Retina (tissue), 1 donor: ENCODE data around the gene ADARB2.
"Not testable (repeated sequence)": the region's sequence is repeated elsewhere in the genome, so short reads cannot be mapped to it uniquely, and the experiment has no call there.

ENCODE experiments used
- DNase-seq: peaks from one replicate; pipeline ENCODE4 v3.0.0-alpha.2; 2016

The ADARB2 gene

DNA sequence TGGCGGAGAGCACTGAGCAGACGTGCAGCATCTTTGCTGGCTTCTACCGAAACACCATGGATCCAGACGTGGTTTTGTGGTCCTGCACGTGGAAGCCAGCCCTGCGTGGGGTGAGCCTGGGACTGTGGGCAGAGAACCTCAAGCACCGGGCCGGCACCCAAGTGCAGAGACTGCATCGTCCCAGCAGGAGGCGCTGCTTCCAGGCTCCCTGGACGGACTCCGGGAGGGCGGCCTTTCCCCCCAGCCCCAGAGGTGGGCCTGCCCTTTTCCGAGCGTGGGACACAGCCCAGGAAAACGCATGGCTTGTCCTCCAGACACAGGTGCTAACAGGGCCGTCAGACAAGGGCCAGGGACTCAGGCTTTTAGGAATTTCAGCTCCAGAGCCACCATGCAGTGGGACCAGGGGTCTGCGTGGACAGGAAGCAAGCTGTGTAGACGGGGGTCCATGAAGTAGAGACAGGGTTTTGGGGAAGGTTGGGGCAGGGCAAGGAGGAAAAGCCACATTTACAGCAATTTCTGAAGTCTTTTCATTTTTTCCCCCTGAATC, 377.2 kb downstream of the ADARB2 start:
- peak; percentile 31 for DNase-seq

DNA sequence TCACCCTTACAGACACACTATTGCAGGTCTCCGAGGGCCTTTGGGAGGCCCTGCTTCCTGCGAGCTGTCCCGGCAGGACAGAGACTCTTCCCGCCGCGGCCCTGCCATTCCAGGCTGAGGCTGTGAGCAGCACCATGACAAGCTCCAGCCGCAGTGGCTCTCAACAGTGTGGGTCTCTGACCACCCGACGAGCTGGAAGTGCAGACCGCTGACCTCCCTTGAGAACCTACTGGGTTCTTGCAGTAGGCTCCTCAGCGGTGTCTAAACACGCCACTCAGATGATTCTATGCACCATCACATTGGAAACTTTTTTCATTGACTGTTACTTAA, 377.7 kb downstream of the ADARB2 start:
- no peak for DNase-seq

DNA sequence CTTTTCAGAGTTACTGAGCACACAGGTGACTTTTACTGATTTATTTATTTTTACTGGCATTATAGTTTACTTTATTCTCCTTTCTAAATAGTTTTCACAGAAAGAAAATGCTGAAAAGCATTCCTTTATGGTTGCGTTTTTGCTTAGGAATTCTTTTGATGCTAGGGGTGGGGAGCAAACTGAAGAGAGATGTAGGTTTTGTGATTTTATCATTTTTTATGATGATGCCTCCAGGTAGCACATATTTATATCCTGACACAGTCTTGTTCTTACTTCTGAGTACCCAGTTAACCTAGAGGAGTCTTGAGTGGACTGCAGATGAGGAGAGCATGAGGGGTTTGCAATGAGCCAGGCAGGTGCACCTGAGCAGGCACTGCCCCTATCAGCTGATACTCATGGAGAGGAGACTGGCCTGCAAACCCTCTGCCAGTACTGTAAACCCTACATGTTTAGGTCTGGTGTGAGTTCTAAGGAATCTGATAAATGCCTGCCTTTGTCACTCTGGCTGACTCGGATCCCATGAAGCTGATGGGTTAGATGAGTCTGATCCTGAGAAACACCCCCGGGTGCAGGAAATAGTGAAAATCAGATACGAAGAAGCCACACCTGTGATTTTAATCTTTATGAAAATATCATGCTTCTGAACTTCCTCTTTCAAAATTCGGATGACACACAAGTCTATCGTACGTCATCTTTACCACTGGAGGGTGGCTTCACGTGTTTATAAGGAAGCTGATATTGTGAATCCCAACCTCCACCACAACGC, 378.3 kb downstream of the ADARB2 start:
- no peak for DNase-seq

DNA sequence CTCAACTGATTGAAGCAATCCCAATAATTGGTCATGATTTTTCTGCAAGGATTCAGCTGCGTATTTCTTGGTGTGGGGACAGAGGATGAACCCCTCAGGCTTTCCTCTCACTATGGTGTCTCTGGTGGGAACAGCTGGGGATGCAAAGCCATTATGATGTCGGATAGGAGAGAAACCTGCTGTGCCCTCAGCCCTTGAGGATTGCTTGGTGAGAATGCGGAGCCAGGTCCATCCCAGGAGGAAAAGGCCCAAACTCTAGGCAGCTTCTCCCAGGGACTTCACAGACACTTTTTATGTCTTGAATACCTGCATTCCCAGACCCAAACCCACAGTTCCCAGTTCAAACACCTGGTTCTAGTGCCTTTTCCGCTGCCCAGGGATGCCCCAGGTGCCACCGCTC, 379.2 kb downstream of the ADARB2 start:
- no peak for DNase-seq

DNA sequence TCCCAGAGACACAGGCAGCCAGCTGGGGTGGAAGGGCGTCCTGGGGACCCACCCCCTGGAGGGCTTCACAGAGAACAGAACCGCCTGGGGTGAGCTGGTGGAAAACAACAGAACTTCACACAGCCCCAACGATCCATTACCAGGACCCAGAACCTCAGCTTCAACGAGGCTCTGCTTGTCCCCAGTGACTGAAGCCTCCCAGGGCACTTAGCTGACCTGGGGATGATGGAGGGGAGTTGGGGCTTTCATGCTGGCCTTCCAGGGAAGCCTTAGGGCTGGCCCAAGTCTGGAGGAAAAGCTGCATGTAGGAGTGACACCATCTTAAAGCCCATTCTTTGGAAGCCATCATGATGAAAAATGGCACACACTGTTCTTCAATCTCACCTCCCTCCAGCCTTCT, 381.0 kb downstream of the ADARB2 start:
- no peak for DNase-seq

DNA sequence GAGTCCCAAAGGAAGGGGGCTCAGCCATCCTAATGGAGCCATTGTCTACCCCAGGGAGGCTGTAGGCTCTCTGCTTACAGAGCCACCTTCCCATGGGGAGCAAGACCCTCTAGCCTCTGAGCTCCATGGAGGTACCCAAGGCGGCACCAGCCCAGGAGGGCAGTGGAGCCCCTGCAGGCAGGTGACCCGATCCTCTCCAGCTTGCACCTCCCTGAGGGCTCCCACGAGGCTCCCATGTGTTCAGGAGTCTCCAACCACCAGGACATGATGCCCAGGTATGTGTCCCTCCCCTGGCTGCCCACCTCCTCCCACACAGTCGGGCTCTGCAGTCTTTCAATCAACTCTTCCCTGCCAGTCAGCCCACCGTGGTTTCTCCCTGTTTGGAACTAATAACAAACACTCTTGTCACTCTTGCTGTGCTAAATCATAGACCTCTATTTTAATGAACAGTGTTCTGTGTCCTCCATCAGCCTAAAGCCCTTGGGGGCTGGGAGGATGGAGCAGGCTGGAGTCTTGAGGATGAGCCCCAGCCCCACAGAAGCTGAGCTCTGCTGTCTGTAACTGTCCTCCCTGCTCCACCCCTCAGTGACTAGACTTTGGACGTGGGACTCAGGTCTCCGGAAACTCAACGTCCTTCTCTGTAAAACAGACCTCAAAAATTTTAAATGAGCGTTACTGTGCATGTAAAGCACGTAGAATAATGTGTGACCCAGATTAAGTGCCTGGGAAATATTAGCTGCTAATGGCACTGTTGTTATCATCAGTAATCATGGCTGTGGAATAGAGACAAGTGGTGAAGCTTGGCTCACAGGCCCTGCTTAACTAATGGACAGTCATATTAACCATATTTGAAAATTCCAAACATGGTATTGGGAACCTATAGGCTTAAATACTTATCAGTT, 382.3 kb downstream of the ADARB2 start:
- DNase-seq = no peak

DNA sequence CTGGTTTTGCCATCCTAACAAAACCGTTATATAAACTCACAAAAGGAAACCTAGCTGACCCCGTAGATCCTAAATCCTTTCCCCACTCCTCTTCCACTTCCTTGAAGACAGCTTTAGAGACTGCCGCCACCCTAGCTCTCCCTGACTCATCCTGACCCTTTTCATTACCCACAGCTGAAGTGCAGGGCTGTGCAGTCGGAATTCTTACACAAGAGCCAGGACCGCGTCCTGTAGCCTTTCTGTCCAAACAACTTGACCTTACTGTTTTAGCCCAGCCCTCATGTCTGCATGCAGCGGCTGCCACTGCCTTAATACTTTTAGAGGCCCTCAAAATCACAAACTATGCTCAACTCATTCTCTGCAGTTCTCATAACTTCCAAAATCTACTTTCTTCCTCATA, 385.0 kb downstream of the ADARB2 start:
- not testable (repeated sequence) for DNase-seq

DNA sequence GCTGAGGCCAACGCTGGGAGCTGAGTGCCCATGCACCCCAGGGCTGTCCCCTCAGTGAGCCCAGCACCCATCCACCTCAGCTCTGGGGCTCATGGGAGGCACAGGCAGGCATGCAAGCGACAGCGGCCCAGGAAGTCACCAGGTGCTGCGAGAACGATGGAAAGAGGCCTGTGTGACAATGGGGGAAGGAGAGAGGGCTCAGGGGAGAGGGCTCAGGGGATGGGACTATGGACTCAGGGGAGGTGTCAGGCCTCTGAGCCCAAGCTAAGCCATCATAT, 388.6 kb downstream of the ADARB2 start:
- no peak for DNase-seq

DNA sequence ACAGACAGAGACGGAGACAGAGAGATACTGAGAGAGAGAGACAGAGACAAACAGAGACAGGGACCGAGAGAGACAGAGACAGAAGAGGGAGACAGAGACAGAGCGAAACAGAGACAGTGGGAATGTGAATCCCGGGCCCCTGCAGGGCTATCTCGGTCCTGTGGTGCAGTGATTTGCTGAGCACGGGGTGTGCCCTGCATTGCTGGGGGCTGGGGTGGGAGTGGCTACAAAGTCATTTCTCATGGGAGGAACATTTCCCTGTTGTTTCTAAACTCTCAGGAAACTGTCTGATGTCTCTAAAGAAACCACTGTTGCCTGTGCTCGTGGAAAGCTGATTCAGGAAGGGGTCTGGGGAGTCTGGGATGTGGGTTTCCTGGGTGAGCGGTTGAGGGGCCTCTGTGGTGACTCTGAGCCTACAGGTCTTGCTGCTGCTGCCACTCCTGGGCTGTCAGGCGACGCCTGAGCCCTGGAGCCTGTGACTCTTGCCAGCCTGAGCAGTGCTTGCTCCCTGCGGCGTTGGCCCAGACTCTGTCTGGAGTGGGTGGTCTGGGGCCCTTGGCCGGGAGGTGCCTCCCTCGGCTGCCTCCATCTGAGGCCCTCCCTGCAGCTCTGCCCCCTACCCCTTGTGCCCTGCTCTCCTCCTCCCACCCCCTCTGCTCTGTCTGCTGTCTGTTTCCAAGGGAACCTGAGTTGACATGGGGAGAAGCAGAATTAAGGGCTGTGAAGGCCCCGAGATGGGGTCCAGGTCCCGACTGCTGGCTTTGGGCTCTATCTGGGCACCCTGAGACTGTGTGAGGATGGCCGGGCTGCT, 389.2 kb downstream of the ADARB2 start:
- no peak for DNase-seq

DNA sequence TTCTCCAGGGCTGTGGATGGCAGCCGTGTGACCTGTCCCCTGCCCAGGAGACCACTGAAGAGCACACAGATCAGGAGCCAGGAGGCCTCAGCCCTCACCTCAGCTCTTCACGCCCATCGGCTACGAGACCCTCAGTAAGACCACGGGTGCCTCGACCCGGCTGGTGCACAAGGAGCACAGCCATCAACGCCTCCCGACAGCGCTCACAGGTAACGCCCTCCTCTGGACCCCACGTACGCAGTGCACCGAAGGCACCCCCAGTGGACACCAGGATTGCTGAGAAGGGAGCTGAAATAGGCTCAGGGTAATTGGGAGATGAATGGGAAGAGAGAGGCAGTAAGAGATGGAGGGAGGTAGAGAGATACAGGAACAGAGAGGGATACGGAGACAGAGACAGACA, 389.8 kb downstream of the ADARB2 start:
- no peak for DNase-seq

DNA sequence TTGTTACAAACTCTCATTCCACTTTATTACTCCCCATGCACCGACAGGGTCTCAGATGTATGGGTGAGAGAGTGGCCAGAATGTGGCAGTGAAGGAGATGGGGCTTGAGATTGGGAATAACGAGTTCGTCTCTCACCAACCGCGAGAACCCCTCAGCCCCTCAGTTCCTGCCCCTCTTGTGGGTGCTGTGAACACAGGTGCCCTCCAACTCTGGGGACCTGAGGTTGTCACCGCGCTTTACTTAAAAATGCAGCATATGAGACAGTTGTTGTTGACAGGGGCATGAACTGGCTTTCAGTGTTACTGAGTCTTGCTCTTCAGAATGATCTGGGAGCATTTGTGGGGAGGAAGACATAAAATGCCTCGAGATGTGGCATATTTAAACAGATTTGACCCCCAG, 391.1 kb downstream of the ADARB2 start:
- DNase-seq = no peak

DNA sequence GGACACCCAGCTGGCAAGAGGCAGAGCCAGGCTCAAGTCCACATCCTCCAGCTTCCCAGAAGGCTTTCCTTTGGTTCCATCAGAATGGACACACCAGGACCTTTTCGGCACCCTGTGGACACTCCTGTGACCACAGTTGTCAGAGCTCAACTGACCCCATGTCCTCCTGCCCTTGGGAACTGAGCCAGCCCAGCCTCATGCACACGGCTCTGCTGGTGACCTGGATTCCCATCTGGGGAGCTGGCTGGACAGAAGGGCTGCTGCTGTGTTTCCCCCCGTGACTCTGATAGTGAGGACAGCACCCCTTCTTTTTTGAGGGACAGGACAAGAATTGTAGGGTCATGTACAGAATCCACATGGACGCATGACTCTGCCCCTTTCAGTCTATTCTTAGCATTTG, 392.0 kb downstream of the ADARB2 start:
- no peak for DNase-seq

DNA sequence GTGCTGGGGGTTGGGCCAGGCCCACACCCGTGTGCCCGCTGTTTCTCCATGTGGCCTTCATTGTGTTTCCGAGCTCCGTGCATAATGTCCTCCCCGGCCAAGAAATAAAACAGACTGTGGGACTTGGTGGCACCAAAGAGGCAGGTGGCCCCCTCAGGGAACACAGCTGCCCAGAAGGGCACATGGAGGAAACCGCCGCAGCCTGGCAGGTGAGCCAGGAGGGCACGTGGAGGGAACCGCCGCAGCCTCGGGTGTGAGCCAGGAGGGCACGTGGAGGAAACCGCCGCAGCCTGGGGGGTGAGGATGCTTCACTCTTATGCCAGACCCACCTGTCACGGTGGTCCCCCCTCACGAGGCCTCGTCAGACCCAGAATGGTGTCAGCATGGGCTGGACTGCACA, 392.5 kb downstream of the ADARB2 start:
- DNase-seq = no peak

DNA sequence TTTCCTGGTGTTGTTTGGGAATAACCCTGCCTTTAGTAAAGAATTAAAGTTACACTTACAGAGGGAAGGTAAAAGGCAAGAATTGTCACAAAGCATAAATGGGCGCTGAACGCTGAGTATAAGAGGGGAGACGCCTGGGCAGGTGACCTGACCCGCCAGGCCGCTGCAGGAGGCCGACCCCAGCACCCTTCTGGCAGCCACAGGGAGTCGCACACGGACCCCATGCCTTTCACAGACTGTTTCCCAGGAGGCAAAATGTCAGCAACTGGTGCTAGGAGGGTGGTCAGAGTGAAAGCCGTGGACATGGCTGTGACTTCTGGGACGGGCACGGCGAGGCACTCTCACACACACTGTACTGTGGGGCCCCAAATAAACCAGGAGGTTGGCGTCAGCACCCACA, 392.9 kb downstream of the ADARB2 start:
- no peak for DNase-seq

DNA sequence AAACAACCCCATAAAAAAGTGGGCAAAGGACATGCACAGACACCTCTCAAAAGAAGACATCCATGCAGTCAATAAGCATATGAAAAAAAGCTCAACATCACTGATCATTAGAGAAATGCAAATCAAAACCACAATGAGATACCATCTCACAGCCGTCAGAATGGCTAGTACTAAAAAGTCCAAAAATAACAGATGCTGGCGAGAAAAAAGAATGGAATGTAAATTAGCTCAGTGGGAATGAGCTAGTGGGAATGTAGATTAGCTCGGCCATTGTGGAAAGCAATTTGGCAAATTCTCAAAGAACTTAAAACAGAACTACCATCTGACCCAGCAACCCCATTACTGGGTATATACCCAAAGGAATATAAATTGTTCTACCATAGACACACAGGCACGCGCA, 394.1 kb downstream of the ADARB2 start:
- DNase-seq = no peak

DNA sequence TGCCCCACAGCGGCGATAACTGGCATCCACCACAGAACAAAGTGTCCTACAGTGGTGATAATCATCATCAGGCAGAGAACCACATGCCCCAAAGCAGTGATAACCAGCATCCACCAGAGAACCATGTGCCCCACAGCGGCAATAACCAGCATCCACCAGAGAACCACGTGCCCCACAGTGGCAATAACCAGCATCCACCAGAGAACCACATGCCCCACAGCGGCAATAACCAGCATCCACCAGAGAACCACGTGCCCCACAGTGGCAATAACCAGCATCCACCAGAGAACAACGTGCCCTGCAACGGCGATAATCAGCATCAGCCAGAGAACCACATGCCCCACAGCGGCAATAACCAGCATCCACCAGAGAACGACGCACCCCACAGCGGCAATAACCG, 396.3 kb downstream of the ADARB2 start:
- not testable (repeated sequence) for DNase-seq

DNA sequence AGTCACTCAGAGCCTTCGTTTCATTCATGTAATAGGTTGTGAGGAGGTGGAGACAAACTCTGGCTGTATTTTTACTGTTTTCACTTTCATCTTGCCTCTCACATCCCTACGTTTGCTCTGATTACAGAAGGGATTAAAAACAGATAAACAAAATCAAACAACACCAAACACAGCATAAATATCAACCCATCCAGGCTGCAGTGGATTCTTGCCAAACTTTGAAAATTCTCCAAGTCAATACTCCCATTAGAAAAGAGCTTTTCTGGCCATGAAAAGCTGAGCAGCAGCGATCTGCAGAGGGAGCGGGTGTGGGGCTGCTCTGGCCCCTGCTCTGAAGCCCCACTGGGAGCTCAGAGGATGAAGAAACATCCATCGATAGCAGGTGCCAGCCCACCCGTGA, 397.9 kb downstream of the ADARB2 start:
- DNase-seq = no peak

DNA sequence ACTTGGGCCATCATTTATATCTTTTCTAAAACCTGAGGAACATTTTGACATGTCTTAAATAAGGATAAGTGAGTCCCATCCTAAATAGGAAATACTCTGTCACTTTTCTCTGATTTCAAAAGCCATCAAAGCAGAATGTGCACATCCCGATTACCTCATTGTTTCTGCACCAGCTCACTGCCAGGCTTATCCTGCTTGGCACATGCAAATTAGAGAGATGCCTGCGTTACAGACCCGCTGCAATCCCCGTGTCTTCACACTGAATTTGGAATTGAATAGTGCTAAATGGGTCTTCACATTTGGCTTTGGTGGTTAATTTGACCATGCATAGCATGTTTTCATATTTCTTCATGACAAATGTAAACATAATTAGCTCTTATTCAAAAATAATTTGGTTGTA, 401.7 kb downstream of the ADARB2 start:
- DNase-seq = no peak

DNA sequence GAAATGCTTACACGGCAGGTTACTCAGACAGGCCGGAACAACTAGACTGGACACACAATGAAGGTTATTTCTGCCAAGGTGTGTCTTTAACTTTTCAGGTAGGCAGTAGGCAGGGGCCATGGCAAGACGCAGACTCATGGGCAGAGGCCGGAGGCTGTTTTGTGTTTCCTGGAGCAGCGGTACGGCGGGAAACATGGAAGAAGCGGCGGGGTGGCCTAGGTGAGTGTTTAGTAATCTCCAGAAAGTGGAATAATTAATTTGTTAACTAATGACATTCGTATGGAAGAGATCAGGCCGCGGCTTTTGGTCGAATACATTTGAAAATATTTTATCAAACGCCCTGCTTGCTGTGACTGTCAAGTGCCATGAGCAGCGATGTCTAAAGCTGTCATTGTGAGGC, 403.3 kb downstream of the ADARB2 start:
- DNase-seq = no peak

DNA sequence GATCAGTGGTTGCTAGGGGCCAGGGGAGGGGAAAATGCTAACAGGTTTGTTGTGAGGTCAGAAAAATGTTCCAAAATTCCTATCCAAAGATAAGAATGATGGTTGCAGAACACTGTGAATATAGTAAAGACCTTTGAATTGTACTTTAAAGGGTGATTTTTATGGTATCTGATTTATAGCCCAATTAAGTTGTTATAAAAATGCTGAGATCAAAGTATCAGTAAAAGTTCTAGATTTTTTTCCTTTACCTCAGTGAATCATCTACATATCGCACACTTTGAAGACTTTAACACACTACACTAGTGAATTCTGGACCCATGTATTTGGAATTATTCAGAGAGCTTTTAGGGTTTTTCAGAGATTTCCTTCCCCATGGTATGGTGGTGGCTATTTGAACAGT, 405.8 kb downstream of the ADARB2 start:
- no peak for DNase-seq

DNA sequence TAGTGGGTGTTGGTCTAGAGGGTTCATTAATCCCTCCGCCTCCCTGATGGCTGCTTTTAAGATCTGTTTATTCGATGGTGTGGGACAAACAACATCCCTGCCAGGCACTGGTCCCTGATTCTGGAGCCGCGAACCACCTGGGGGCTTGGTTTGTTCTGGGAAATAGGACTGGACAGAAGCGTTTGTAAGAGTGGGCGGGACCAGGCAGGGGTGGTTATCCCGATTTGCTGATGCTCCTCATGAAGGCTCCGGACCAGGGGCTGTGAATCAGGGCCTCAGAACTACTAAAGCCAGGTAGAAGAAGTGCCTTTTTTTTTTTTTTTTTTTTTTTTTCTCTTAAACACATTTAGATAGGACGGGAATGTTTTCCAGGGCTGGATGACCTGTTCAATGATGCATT, 407.7 kb downstream of the ADARB2 start:
- DNase-seq = no peak

DNA sequence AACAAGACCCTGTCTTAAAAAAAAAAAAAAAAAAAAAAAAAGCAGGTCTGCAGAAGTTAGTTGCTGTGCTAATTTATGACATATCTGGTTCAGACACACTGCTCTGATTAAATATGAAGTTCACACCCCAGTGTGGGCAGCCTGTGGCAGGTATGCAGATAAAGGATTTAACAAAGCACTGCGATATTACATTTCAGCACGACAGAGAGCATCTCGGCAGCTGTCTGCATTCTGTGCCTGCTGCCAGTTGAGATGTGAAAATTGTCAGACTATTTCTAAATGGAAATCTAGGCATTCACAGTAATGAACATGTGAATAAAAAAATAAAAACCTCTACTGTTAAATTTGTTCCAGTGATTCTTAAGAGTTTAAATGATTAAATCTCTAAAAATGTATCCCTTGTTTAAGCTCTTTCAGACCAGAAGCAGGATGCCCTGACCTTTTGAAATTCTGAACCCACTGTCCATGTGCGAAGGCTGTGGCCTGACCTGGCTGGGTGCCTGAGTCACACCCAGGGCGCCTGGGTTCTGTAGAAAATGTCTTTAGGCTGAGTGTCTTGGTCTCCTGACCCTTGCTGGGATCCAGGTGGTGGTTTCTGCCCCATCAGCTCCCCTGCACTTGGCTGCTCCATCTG, 408.2 kb downstream of the ADARB2 start:
- no peak for DNase-seq
